Sigmoid colon (tissue), 4 donors: ENCODE data around the gene OLFM2.

ENCODE experiments used
- POLR2AphosphoS5 ChIP-seq, 4 donors: sonication (generic); formaldehyde crosslinking; IDR thresholded peaks; one replicate each; pipeline ENCODE4 v1.6.1; 2017; ENCODE audit warnings: antibody characterized with exemption in 4 of 4
- TF ChIP-seq, protein P1 (sequence below), 4 experiments: fragments of 450-650 bp in 3 of 4; fragments of 200-600 bp in 1 of 4; IDR thresholded peaks; one replicate each; pipeline ENCODE4 v1.5.1; 2016 to 2019; ENCODE audit warnings: antibody characterized with exemption in 4 of 4, mild to moderate bottlenecking in 3 of 4, moderate library complexity in 2 of 4

- TF ChIP-seq, protein P1, sequence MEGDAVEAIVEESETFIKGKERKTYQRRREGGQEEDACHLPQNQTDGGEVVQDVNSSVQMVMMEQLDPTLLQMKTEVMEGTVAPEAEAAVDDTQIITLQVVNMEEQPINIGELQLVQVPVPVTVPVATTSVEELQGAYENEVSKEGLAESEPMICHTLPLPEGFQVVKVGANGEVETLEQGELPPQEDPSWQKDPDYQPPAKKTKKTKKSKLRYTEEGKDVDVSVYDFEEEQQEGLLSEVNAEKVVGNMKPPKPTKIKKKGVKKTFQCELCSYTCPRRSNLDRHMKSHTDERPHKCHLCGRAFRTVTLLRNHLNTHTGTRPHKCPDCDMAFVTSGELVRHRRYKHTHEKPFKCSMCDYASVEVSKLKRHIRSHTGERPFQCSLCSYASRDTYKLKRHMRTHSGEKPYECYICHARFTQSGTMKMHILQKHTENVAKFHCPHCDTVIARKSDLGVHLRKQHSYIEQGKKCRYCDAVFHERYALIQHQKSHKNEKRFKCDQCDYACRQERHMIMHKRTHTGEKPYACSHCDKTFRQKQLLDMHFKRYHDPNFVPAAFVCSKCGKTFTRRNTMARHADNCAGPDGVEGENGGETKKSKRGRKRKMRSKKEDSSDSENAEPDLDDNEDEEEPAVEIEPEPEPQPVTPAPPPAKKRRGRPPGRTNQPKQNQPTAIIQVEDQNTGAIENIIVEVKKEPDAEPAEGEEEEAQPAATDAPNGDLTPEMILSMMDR (IDR thresholded peaks at IDR 0.05): no peak
- no peak for TF ChIP-seq POLR2AphosphoS5 (IDR thresholded peaks at IDR 0.05)
Measured at GRCh38 chr19:9968820-9969687, 32.7 kb upstream of the OLFM2 start.
